ENCODE measurements around the gene KCTD15.

KCTD15 gene

GRCh38 chr19:33771384-33772101, 25.1 kb upstream of the KCTD15 start:
- no peak overlapping the region for H3K4me3 ChIP-seq (ENCODE audit: low read length)
- peak; percentile 48 for DNase-seq (ENCODE audit: low read depth)
- TF ChIP-seq CTCF (conservative IDR thresholded peaks at IDR 0.05; ENCODE audit: low read length) = peak; percentile 72

GRCh38 chr19:33772102-33772857, 24.4 kb upstream of the KCTD15 start:
- no peak overlapping the region for H3K4me3 ChIP-seq (ENCODE audit: low read length)
- DNase-seq (ENCODE audit: low read depth) = no peak
- no peak for TF ChIP-seq CTCF (conservative IDR thresholded peaks at IDR 0.05; ENCODE audit: low read length)

- TF ChIP-seq CTCF (conservative IDR thresholded peaks at IDR 0.05; ENCODE audit: low read length) = no peak
- H3K4me3 ChIP-seq (ENCODE audit: low read length) = no peak overlapping the region
- DNase-seq (ENCODE audit: low read depth) = no peak
Measured at GRCh38 chr19:33772858-33773180, 23.9 kb upstream of the KCTD15 start.

- no peak for TF ChIP-seq CTCF (conservative IDR thresholded peaks at IDR 0.05; ENCODE audit: low read length)
- DNase-seq (ENCODE audit: low read depth) = no peak
Measured at GRCh38 chr19:33773704-33774624, 22.7 kb upstream of the KCTD15 start.

GRCh38 chr19:33774751-33775150, 21.9 kb upstream of the KCTD15 start:
- no peak overlapping the region for H3K4me3 ChIP-seq (ENCODE audit: low read length)
- no peak for DNase-seq (ENCODE audit: low read depth)
- TF ChIP-seq CTCF (conservative IDR thresholded peaks at IDR 0.05; ENCODE audit: low read length) = no peak

More at GRCh38 chr19:33773704-33774624, 22.7 kb upstream of the KCTD15 start:
- no peak overlapping the region for H3K4me3 ChIP-seq (ENCODE audit: low read length)

- TF ChIP-seq CTCF (conservative IDR thresholded peaks at IDR 0.05; ENCODE audit: low read length) = no peak
- DNase-seq (ENCODE audit: low read depth) = no peak
- H3K4me3 ChIP-seq (ENCODE audit: low read length) = no peak overlapping the region
Measured at GRCh38 chr19:33775731-33776487, 20.8 kb upstream of the KCTD15 start.
